Measurements from ENCODE around the gene YIPF2. TPM values are rescaled to one million over a fixed set of nuclear protein-coding genes. Genes with fewer than 3 reads are reported as not detected.

Gene YIPF2
- polyA plus RNA-seq, 2 of the 4 experiments (the other 2 are of a cell fraction): 13.1 to 17.5 TPM

GRCh38 chr19:10916602-10917001, 11.8 kb downstream of the YIPF2 start:
- Histone ChIP-seq H3K4me1 (peaks cover 7% of the 10 kb centered on the region; the same call in 2 of the 3 replicates), H3K4me3 (no peak overlapping the region), H3K9me3 (no peaks in the 10 kb centered on the region), H3K4me2 (no peak overlapping the region), H3K27ac (no peak overlapping the region)
- TF ChIP-seq JUN (IDR thresholded peaks at IDR 0.05): no peak
- TF ChIP-seq ZSCAN20 (CRISPR knock-in tag; IDR thresholded peaks at IDR 0.05): no peak
- no peak for TF ChIP-seq RCOR1 (IDR thresholded peaks at IDR 0.05; ENCODE audit: low read depth, low read length)
- no peak for TF ChIP-seq EHMT2 (IDR thresholded peaks at IDR 0.05; ENCODE audit: low read depth)
- TF ChIP-seq ZFP36 (IDR thresholded peaks at IDR 0.05; ENCODE audit: borderline replicate concordance, partially characterized antibody): no peak
- no peak for TF ChIP-seq CHD2 (IDR thresholded peaks at IDR 0.05; ENCODE audit: low read length, partially characterized antibody)
- TF ChIP-seq CTCF (IDR thresholded peaks at IDR 0.05): no peak
- no peak for TF ChIP-seq TP53 (CRISPR knock-in tag; IDR thresholded peaks at IDR 0.05)
- ChIA-PET CTCF (no interaction called here), POLR2A (no interaction called here)
- WGBS (ENCODE audit: missing lambda C conversion rate): 72% methylated on average over 4 of the region's 6 CpGs
- no peak for FAIRE-seq
- DNase-seq (ENCODE audit: low read depth in 1 of 2, low spot score in 1 of 2): no peak
- no peak for ATAC-seq

DNA sequence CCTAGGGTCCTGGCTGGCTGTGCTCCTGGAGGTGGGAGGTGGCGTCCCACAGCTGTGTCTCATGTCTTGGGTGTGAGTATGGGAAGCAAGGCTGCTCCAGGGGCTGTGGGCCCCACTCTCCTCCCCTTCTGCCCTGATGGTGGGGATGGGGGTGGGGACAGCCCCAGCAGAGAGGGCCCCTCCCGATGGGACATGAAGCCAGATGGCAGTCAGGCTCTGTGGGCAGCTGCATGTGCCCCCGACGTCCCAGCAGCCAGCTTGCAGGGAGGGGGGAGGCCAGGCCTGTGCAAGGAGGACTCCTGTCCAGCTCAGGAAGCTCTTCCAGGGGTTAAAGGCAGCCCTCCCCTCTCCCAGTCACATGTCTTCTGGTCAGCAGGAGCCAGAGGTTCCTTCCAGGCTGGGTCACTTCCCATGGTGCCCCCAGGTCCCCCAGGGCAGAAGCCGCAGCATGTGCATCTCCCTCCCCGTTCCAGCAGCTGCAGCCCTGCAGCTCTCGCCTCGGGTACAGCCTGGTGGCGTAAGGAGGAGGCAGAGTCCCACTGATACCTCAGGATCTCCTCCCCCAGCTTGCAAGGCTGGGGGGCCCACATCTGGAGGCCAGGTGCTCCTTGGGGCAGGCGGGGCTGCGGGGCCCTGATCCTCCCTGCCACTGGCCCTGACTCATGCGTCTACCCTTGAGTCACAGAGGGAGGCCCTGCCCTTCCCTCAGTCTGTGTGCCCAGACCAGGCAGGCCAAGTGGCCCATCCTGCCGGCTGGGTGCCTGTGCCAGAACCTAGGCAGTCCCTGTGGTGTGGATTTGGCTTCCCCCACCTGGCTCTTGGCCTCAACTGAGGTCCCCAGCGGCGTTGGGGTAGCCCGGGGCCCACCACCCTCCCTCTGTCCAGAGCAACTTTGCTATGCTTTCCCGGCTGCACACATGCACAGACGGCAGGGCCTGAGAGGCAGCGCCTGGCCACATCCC, 13.0 kb downstream of the YIPF2 start:
- DNase-seq (ENCODE audit: low read depth in 1 of 2, low spot score in 1 of 2) (no peak), FAIRE-seq (no peak), ATAC-seq (peak; percentile 83 to 87)
- ChIA-PET CTCF (interaction anchor here (1.4 kb wide), 1 partner anchor 44 kb away, joined by 3 read pairs; no protein-coding TSS in a partner anchor), POLR2A (no interaction called here)
- H3K4me2 ChIP-seq: peak overlapping the region; percentile 26; the same call in 1 of the 3 replicates
- WGBS (ENCODE audit: missing lambda C conversion rate): 65% methylated on average over 12 of the region's 19 CpGs
- H3K4me1 ChIP-seq: peaks cover 7% of the 10 kb centered on the region; the same call in 2 of the 3 replicates
- TF ChIP-seq RAD21 (conservative IDR thresholded peaks at IDR 0.05 in 1 of 2, IDR thresholded peaks at IDR 0.05 in 1 of 2): no peak
- TF ChIP-seq MYC (IDR thresholded peaks at IDR 0.05; ENCODE audit: borderline replicate concordance, low read length): no peak
- TF ChIP-seq MAX (IDR thresholded peaks at IDR 0.05): no peak
- peak overlapping the region in 1 of 2 experiments; percentile 63; a peak in 3 of 6 replicates for H3K27ac ChIP-seq
- no peak overlapping the region for H3K4me3 ChIP-seq
- H3K9me3 ChIP-seq: no peaks in the 10 kb centered on the region

DNA sequence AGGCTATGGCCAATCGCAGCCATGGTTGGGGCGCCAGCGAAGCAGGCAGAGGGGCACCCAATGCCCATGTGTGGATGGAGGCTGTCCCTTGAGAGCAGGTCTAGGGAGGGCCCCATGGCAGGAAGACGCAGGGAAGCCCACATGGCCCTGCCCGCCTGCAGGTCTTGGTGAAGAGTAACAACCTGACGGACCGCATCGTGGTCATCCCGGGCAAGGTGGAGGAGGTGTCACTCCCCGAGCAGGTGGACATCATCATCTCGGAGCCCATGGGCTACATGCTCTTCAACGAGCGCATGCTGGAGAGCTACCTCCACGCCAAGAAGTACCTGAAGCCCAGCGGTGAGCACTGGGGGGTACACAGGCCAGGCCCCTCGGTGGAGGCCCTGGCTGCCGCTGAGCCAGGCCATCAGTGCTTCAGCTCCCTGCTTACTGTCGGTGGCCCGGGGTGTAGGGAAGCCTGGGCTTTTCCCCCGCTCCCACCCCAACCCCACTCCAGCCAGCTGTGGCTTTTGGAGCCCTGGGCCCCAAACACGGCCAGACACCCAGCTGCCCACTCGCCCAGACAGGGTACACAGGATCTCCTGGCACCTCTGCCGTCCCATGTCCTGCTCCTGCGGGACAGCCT, 14.6 kb downstream of the YIPF2 start:
- DNase-seq (ENCODE audit: low read depth in 1 of 2, low spot score in 1 of 2) (no peak), FAIRE-seq (no peak), ATAC-seq (no peak)
- H3K4me1 ChIP-seq: peaks cover 7% of the 10 kb centered on the region; the same call in 2 of the 3 replicates
- H3K27ac ChIP-seq: no peak overlapping the region
- H3K4me3 ChIP-seq: no peak overlapping the region
- WGBS (ENCODE audit: missing lambda C conversion rate): no CpG with 5 or more reads among the region's 24 CpGs
- TF ChIP-seq CHD2 (IDR thresholded peaks at IDR 0.05; ENCODE audit: low read length, partially characterized antibody) (no peak), HDAC2 (IDR thresholded peaks at IDR 0.05) (no peak), JUNB (IDR thresholded peaks at IDR 0.05) (no peak), HOXB13 (CRISPR knock-in tag; IDR thresholded peaks at IDR 0.05; ENCODE audit: low read depth) (no peak), POLR2A (IDR thresholded peaks at IDR 0.05; ENCODE audit: low read length) (no peak), ATOH8 (CRISPR knock-in tag; IDR thresholded peaks at IDR 0.05; ENCODE audit: low read depth) (no peak), CBX2 (IDR thresholded peaks at IDR 0.05; ENCODE audit: borderline replicate concordance, low read depth) (no peak), CBX8 (IDR thresholded peaks at IDR 0.05) (no peak)
- ChIA-PET POLR2A (no interaction called here), CTCF (interaction anchor here (0.7 to 1.5 kb wide), 3 partner anchors 43 to 197 kb away, joined by 3 to 4 read pairs (median 4); partner anchors contain the start of gene CARM1)
- no peak overlapping the region for H3K4me2 ChIP-seq
- H3K9me3 ChIP-seq: no peaks in the 10 kb centered on the region

All from A549 (cell line).